ENCODE results near the gene ANKS3. TPM values are rescaled to one million over a fixed set of nuclear protein-coding genes. Genes with fewer than 3 reads are reported as not detected.

ANKS3 gene
- total and polyA plus RNA-seq, 2 donors (not counting 3 experiments of a cell fraction or from before 2014, with no cell fraction given) = 13.9 to 24.0 TPM

DNA sequence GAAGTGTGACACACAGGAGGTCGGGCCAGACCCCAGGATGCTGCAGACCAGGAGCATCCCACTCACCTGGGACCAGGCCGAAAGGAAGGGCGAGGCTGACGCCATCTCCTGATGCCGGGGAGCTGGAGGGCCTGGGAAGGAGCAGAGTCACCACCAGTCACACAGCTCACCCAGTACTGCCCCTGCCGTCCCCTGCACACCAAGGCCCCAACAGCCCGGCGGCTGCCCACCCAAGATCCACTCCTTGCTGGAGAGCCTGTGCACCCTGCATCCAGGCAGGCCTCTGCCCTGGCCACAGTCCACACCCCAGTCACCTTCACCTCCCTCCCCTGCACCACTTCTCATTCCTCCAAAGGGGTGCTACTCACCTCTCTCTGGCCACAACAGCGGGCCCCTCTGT, 28.1 kb upstream of the ANKS3 start:
- Histone ChIP-seq H2AFZ (ENCODE audit: low read depth, low read length) (no peak overlapping the region), H3K27me3 (ENCODE audit: control insufficient read depth in 2 of 2, insufficient read depth in 2 of 2, low read length in 2 of 2) (no peaks in the 10 kb centered on the region), H3K4me3 (replicated peaks in 1 of 3; ENCODE audit: insufficient read depth in 1 of 3, low read depth in 1 of 3, low read length in 3 of 3) (no peak overlapping the region), H3K27ac (ENCODE audit: insufficient read depth, low read depth, low read length) (no peak overlapping the region), H4K20me1 (replicated peaks; ENCODE audit: control insufficient read depth, extremely low read depth, insufficient read depth, low read length) (no peaks in the 10 kb centered on the region), H3K79me2 (ENCODE audit: control insufficient read depth, insufficient read depth, low read length) (peaks cover 12% of the 10 kb centered on the region), H3K4me2 (ENCODE audit: insufficient read depth, low read length) (no peak overlapping the region), H3K9ac (replicated peaks; ENCODE audit: extremely low read depth, insufficient read depth, low read length) (no peak overlapping the region), H3K9me1 (replicated peaks; ENCODE audit: control insufficient read depth, extremely low read depth, insufficient read depth, low read length) (no peaks in the 10 kb centered on the region), H3K4me1 (ENCODE audit: control insufficient read depth, extremely low read depth, insufficient read depth, low read length) (peaks cover 8% of the 10 kb centered on the region), H3K9me3 (replicated peaks; ENCODE audit: control insufficient read depth, insufficient read depth, low read length) (no peaks in the 10 kb centered on the region), H3K36me3 (ENCODE audit: control insufficient read depth in 2 of 2, extremely low read depth in 1 of 2, insufficient read depth in 2 of 2, low read length in 2 of 2) (peaks cover 12 to 38% of the 10 kb centered on the region in 2 experiments)
- POLR2A ChIA-PET = no interaction called here
- CTCF ChIA-PET = no interaction called here
- TF ChIP-seq EZH2 (IDR thresholded peaks at IDR 0.05; ENCODE audit: borderline replicate concordance, low read depth, low read length, severe bottlenecking) (no peak), JUN (IDR thresholded peaks at IDR 0.05; ENCODE audit: borderline replicate concordance, insufficient read depth, insufficient read length, low read depth) (no peak), MYC (IDR thresholded peaks at IDR 0.05; ENCODE audit: low read depth, low read length) (no peak), POLR2A (IDR thresholded peaks at IDR 0.05; ENCODE audit: low read depth, low read length) (no peak)
- no peak for DNase-seq (ENCODE audit: low read depth, low spot score)
- dilution Hi-C loops (cut with MboI; ENCODE audit: extremely low pct_ligation_motif_present, low sequenced_read_pairs) = no loop called here
- intact Hi-C loops (cut with micrococcal nuclease) = no loop called here
- BruUV-seq (replicated peaks) = no TSS peak
- no peak for FAIRE-seq

- ChIA-PET CTCF (interaction anchor here (0.6 kb wide), 1 partner anchor 13 kb away, joined by 3 read pairs; no protein-coding TSS in a partner anchor), POLR2A (no interaction called here)
- Histone ChIP-seq H3K27ac (ENCODE audit: insufficient read depth, low read depth, low read length) (no peak overlapping the region), H3K4me1 (ENCODE audit: control insufficient read depth, extremely low read depth, insufficient read depth, low read length) (no peaks in the 10 kb centered on the region), H3K9me1 (replicated peaks; ENCODE audit: control insufficient read depth, extremely low read depth, insufficient read depth, low read length) (no peaks in the 10 kb centered on the region), H4K20me1 (replicated peaks; ENCODE audit: control insufficient read depth, extremely low read depth, insufficient read depth, low read length) (no peaks in the 10 kb centered on the region), H3K4me3 (replicated peaks in 1 of 3; ENCODE audit: insufficient read depth in 1 of 3, low read depth in 1 of 3, low read length in 3 of 3) (no peak overlapping the region), H2AFZ (ENCODE audit: low read depth, low read length) (no peak overlapping the region), H3K4me2 (ENCODE audit: insufficient read depth, low read length) (no peak overlapping the region), H3K79me2 (ENCODE audit: control insufficient read depth, insufficient read depth, low read length) (peaks cover 3% of the 10 kb centered on the region), H3K9ac (replicated peaks; ENCODE audit: extremely low read depth, insufficient read depth, low read length) (no peak overlapping the region), H3K27me3 (ENCODE audit: control insufficient read depth in 2 of 2, insufficient read depth in 2 of 2, low read length in 2 of 2) (no peaks in the 10 kb centered on the region), H3K9me3 (replicated peaks; ENCODE audit: control insufficient read depth, insufficient read depth, low read length) (no peaks in the 10 kb centered on the region), H3K36me3 (ENCODE audit: control insufficient read depth in 2 of 2, extremely low read depth in 1 of 2, insufficient read depth in 2 of 2, low read length in 2 of 2) (peaks cover 18 to 35% of the 10 kb centered on the region in 2 experiments)
- FAIRE-seq (no peak), DNase-seq (ENCODE audit: low read depth, low spot score) (no peak)
- TF ChIP-seq POLR2A (IDR thresholded peaks at IDR 0.05; ENCODE audit: low read depth, low read length) = no peak
- TF ChIP-seq FOS (IDR thresholded peaks at IDR 0.05; ENCODE audit: borderline replicate concordance, insufficient read depth, low read length) = no peak
- no peak for TF ChIP-seq EZH2 (IDR thresholded peaks at IDR 0.05; ENCODE audit: borderline replicate concordance, low read depth, low read length, severe bottlenecking)
- no peak for TF ChIP-seq MYC (IDR thresholded peaks at IDR 0.05; ENCODE audit: low read depth, low read length)
- no peak for TF ChIP-seq JUN (IDR thresholded peaks at IDR 0.05; ENCODE audit: borderline replicate concordance, insufficient read depth, insufficient read length, low read depth)
- no peak for TF ChIP-seq CTCF (IDR thresholded peaks at IDR 0.05; ENCODE audit: extremely low read depth in 1 of 2, insufficient read depth in 1 of 2, low read depth in 1 of 2, low read length in 2 of 2)
- no peak for TF ChIP-seq GATA2 (IDR thresholded peaks at IDR 0.05; ENCODE audit: insufficient read depth, insufficient read length, low read depth, low read length)
- TF ChIP-seq, protein P1, sequence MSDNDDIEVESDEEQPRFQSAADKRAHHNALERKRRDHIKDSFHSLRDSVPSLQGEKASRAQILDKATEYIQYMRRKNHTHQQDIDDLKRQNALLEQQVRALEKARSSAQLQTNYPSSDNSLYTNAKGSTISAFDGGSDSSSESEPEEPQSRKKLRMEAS (IDR thresholded peaks at IDR 0.05; ENCODE audit: insufficient read depth, insufficient read length) = no peak
- TF ChIP-seq POLR2AphosphoS5 (IDR thresholded peaks at IDR 0.05; ENCODE audit: insufficient read depth, low read depth, low read length) = no peak
- dilution Hi-C loops (cut with MboI; ENCODE audit: extremely low pct_ligation_motif_present, low sequenced_read_pairs) = no loop called here
- BruUV-seq (replicated peaks) = no TSS peak
- intact Hi-C loops (cut with micrococcal nuclease) = no loop called here
Measured at GRCh38 chr16:4760221-4760910, 26.3 kb upstream of the ANKS3 start.
